Neural progenitor cell (in vitro differentiated cells): ENCODE measurements around the gene RETSAT.
"Not testable (repeated sequence)": the region's sequence is repeated elsewhere in the genome, so short reads cannot be mapped to it uniquely, and the experiment has no call there.

Experiments used
- CTCF ChIP-seq: fragments of 200-600 bp; sonication (generic); IDR thresholded peaks from 2 replicates; pipeline ENCODE4 v1.5.1; 2017; ENCODE audit warnings: antibody characterized with exemption, mild to moderate bottlenecking
- EZH2phosphoT487 ChIP-seq: fragments of 200-600 bp; sonication (generic); IDR thresholded peaks from 2 replicates; pipeline ENCODE4 v1.6.1; 2017; ENCODE audit warnings: antibody characterized with exemption

DNA sequence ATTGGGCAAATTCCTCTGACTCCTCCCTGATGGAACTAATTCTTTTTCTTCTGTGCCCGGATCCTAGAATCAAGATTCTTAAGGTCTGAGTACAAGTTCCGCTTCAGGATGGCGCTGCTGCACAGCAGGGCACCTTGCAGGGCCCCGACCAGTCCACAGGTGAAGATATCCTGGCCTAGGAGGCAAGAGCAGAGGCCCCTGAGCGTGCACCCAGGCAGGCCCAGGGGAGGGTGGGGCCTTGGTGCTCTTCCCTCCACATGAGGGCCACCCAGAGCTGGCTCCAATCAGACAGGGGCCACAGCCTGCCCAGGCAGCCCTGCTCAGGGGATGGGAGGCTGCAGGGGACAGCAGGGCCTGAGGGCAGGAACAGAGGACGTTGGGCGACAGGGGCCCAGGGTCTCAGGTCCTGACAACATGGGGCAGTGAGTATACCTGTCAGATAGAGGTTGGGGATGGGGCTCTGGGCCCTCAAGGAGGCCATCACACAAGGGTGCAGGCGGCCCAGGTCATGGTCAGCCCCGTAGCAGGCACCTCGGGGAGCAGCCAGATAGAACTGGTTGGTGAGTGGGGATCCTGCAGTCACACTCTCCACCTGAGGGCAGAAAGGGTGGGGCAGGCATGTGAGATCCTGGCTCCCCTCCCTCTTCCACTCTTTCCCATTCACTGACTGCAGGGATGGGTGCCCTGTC, 11.0 kb downstream of the RETSAT start:
- not testable (repeated sequence) for TF ChIP-seq EZH2phosphoT487, CTCF
